Dendritic cell treated with granulocyte-macrophage colony-stimulating factor and Interleukin-4, amounts not matched to agents 40 ng/mL and 50 ng/mL, for 4 days (primary cell): ENCODE data around the gene BMPER.
"Not testable (repeated sequence)": the region's sequence is repeated elsewhere in the genome, so short reads cannot be mapped to it uniquely, and the experiment has no call there.

Experiments used
- H3K27ac Mint-ChIP-seq: one replicate; pipeline ENCODE4 v1.8.0; 2022; ENCODE audit warnings: mild to moderate bottlenecking, mixed read lengths
- H3K27me3 Mint-ChIP-seq: one replicate; pipeline ENCODE4 v1.8.0; 2022; ENCODE audit warnings: mild to moderate bottlenecking, mixed read lengths
- H3K36me3 Mint-ChIP-seq: one replicate; pipeline ENCODE4 v1.8.0; 2022; ENCODE audit warnings: low read depth, mixed read lengths
- H3K4me1 Mint-ChIP-seq: one replicate; pipeline ENCODE4 v1.8.0; 2022; ENCODE audit warnings: low read depth, mixed read lengths
- H3K4me3 Mint-ChIP-seq: one replicate; pipeline ENCODE4 v1.8.0; 2022; ENCODE audit warnings: mild to moderate bottlenecking, moderate library complexity, mixed read lengths
- H3K9me3 Mint-ChIP-seq: one replicate; pipeline ENCODE4 v1.8.0; 2022; ENCODE audit warnings: mixed read lengths
- intact Hi-C: fragments of 100-400 bp; cut with micrococcal nuclease; formaldehyde crosslinking; loops from one replicate; pipeline ENCODE4 v1.15.0; 2022

BMPER gene

GRCh38 chr7:34168013-34168412 lies 262.7 kb downstream of the BMPER start:
- intact Hi-C loops = no loop called here
- Mint-ChIP-seq H3K9me3 (no peaks in the 10 kb centered on the region), H3K27ac (no peak overlapping the region), H3K4me3 (no peak overlapping the region), H3K36me3 (no peaks in the 10 kb centered on the region), H3K27me3 (no peaks in the 10 kb centered on the region), H3K4me1 (no peaks in the 10 kb centered on the region)

- peaks cover 44% of the 10 kb centered on the region for H3K9me3 Mint-ChIP-seq
- intact Hi-C loops, H3K36me3 Mint-ChIP-seq, H3K4me1 Mint-ChIP-seq, H3K4me3 Mint-ChIP-seq, H3K27ac Mint-ChIP-seq, H3K27me3 Mint-ChIP-seq: not testable (repeated sequence)
Observed at GRCh38 chr7:34174688-34175616, 269.6 kb downstream of the BMPER start.

GRCh38 chr7:34175837-34176236 lies 270.5 kb downstream of the BMPER start:
- H3K36me3 Mint-ChIP-seq = no peaks in the 10 kb centered on the region
- intact Hi-C loops = no loop called here
- H3K4me1 Mint-ChIP-seq = no peaks in the 10 kb centered on the region
- H3K4me3 Mint-ChIP-seq = no peak overlapping the region
- H3K27me3 Mint-ChIP-seq = no peaks in the 10 kb centered on the region
- no peak overlapping the region for H3K27ac Mint-ChIP-seq
- peaks cover 45% of the 10 kb centered on the region for H3K9me3 Mint-ChIP-seq

GRCh38 chr7:34177476-34177875 lies 272.1 kb downstream of the BMPER start:
- H3K36me3 Mint-ChIP-seq = no peaks in the 10 kb centered on the region
- no peaks in the 10 kb centered on the region for H3K4me1 Mint-ChIP-seq
- H3K27ac Mint-ChIP-seq = no peak overlapping the region
- intact Hi-C loops = no loop called here
- H3K27me3 Mint-ChIP-seq = no peaks in the 10 kb centered on the region
- H3K4me3 Mint-ChIP-seq = no peak overlapping the region
- H3K9me3 Mint-ChIP-seq = peaks cover 56% of the 10 kb centered on the region

- H3K36me3 Mint-ChIP-seq = no peaks in the 10 kb centered on the region
- intact Hi-C loops = no loop called here
- H3K4me3 Mint-ChIP-seq = no peak overlapping the region
- no peak overlapping the region for H3K27ac Mint-ChIP-seq
- H3K9me3 Mint-ChIP-seq = peaks cover 40% of the 10 kb centered on the region
- H3K27me3 Mint-ChIP-seq = no peaks in the 10 kb centered on the region
- no peaks in the 10 kb centered on the region for H3K4me1 Mint-ChIP-seq
Observed at GRCh38 chr7:34181271-34181958, 276.1 kb downstream of the BMPER start.

- intact Hi-C loops = no loop called here
- Mint-ChIP-seq H3K9me3 (peaks cover 14% of the 10 kb centered on the region), H3K4me1 (no peaks in the 10 kb centered on the region), H3K4me3 (no peak overlapping the region), H3K36me3 (no peaks in the 10 kb centered on the region), H3K27ac (no peak overlapping the region), H3K27me3 (no peaks in the 10 kb centered on the region)
Observed at GRCh38 chr7:34184466-34184865, 279.1 kb downstream of the BMPER start.

GRCh38 chr7:34187798-34188307 lies 282.5 kb downstream of the BMPER start:
- H3K9me3 Mint-ChIP-seq = peaks cover 17% of the 10 kb centered on the region
- no peaks in the 10 kb centered on the region for H3K36me3 Mint-ChIP-seq
- H3K4me1 Mint-ChIP-seq = no peaks in the 10 kb centered on the region
- H3K27me3 Mint-ChIP-seq = no peaks in the 10 kb centered on the region
- H3K4me3 Mint-ChIP-seq = no peak overlapping the region
- intact Hi-C loops = no loop called here
- H3K27ac Mint-ChIP-seq = no peak overlapping the region

- Mint-ChIP-seq H3K27ac (no peak overlapping the region), H3K4me1 (no peaks in the 10 kb centered on the region), H3K36me3 (no peaks in the 10 kb centered on the region), H3K9me3 (peaks cover 25% of the 10 kb centered on the region), H3K27me3 (no peaks in the 10 kb centered on the region), H3K4me3 (no peak overlapping the region)
- intact Hi-C loops = no loop called here
Observed at GRCh38 chr7:34189031-34189430, 283.7 kb downstream of the BMPER start.

- Mint-ChIP-seq H3K4me1 (no peaks in the 10 kb centered on the region), H3K36me3 (no peaks in the 10 kb centered on the region), H3K27ac (no peak overlapping the region), H3K9me3 (peaks cover 36% of the 10 kb centered on the region), H3K27me3 (no peaks in the 10 kb centered on the region), H3K4me3 (no peak overlapping the region)
- intact Hi-C loops = no loop called here
Observed at GRCh38 chr7:34190299-34190698, 285.0 kb downstream of the BMPER start.

- no peaks in the 10 kb centered on the region for H3K36me3 Mint-ChIP-seq
- no peaks in the 10 kb centered on the region for H3K4me1 Mint-ChIP-seq
- H3K9me3 Mint-ChIP-seq = peaks cover 41% of the 10 kb centered on the region
- intact Hi-C loops = no loop called here
- no peak overlapping the region for H3K4me3 Mint-ChIP-seq
- H3K27ac Mint-ChIP-seq = no peak overlapping the region
- no peaks in the 10 kb centered on the region for H3K27me3 Mint-ChIP-seq
Observed at GRCh38 chr7:34191162-34191561, 285.8 kb downstream of the BMPER start.

GRCh38 chr7:34191771-34192479 lies 286.6 kb downstream of the BMPER start:
- Mint-ChIP-seq H3K4me1 (no peaks in the 10 kb centered on the region), H3K9me3 (peaks cover 45% of the 10 kb centered on the region), H3K4me3 (no peak overlapping the region), H3K27ac (no peak overlapping the region), H3K27me3 (no peaks in the 10 kb centered on the region), H3K36me3 (no peaks in the 10 kb centered on the region)
- intact Hi-C loops = no loop called here

GRCh38 chr7:34192906-34193305 lies 287.6 kb downstream of the BMPER start:
- H3K27ac Mint-ChIP-seq = no peak overlapping the region
- intact Hi-C loops = no loop called here
- no peaks in the 10 kb centered on the region for H3K4me1 Mint-ChIP-seq
- no peaks in the 10 kb centered on the region for H3K27me3 Mint-ChIP-seq
- no peaks in the 10 kb centered on the region for H3K36me3 Mint-ChIP-seq
- H3K9me3 Mint-ChIP-seq = peaks cover 45% of the 10 kb centered on the region
- H3K4me3 Mint-ChIP-seq = no peak overlapping the region

- intact Hi-C loops = no loop called here
Observed at GRCh38 chr7:34198231-34198641, 292.9 kb downstream of the BMPER start.

More at GRCh38 chr7:34198231-34198641, 292.9 kb downstream of the BMPER start:
- H3K36me3 Mint-ChIP-seq = no peaks in the 10 kb centered on the region
- H3K9me3 Mint-ChIP-seq = peaks cover 36% of the 10 kb centered on the region
- H3K27ac Mint-ChIP-seq = no peak overlapping the region
- no peaks in the 10 kb centered on the region for H3K4me1 Mint-ChIP-seq
- H3K4me3 Mint-ChIP-seq = no peak overlapping the region
- H3K27me3 Mint-ChIP-seq = no peaks in the 10 kb centered on the region
